ENCODE data around the gene NPLOC4.
"Not testable (repeated sequence)": the region's sequence is repeated elsewhere in the genome, so short reads cannot be mapped to it uniquely, and the experiment has no call there.

The NPLOC4 gene

DNA sequence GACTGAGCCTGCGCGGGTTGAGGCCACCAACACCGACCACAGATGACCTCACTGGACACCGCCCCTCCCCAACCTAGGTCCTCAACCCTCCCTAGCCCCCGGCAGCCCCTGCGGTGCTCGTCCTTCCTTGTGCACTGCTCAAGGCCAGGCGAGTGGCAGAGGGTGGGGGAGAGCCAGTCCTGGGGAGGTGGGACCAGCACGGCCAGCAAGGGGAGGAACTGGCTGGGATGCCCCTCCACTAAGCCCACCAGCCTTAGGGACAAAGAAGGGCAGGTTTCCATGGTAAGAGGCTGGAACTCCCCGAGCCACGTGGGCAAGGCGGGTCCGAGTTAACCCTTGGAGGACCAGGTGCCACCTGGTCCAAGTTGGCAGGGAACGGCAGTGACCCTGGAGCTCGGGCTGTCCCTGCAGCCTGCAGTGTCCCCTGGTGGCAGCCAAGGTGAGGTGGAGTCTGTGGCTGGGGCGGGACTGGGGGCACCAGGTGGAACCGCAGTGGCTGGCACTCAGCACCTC, 99.5 kb downstream of the NPLOC4 start:
- Histone ChIP-seq H3K9ac (ENCODE audit: low read depth in 1 of 2, low read length in 2 of 2) (no peak overlapping the region), H3K4me3 (ENCODE audit: low read length in 2 of 2) (no peak overlapping the region), H3K36me3 (ENCODE audit: control insufficient read depth in 2 of 2, insufficient read depth in 2 of 2, low read length in 2 of 2) (peaks cover 9 to 17% of the 10 kb centered on the region in 2 donors), H3K9me3 (ENCODE audit: control insufficient read depth in 2 of 2, low read length in 2 of 2) (no peaks in the 10 kb centered on the region), H3K27me3 (ENCODE audit: control insufficient read depth in 2 of 2, insufficient read depth in 2 of 2, low read length in 2 of 2) (peaks cover 14 to 21% of the 10 kb centered on the region in 2 donors), H3K27ac (ENCODE audit: low read depth in 2 of 2, low read length in 2 of 2) (no peak overlapping the region), H3K4me1 (ENCODE audit: control insufficient read depth in 2 of 2, insufficient read depth in 2 of 2, low read length in 2 of 2) (peaks cover 6% of the 10 kb centered on the region in 2 donors)

DNA sequence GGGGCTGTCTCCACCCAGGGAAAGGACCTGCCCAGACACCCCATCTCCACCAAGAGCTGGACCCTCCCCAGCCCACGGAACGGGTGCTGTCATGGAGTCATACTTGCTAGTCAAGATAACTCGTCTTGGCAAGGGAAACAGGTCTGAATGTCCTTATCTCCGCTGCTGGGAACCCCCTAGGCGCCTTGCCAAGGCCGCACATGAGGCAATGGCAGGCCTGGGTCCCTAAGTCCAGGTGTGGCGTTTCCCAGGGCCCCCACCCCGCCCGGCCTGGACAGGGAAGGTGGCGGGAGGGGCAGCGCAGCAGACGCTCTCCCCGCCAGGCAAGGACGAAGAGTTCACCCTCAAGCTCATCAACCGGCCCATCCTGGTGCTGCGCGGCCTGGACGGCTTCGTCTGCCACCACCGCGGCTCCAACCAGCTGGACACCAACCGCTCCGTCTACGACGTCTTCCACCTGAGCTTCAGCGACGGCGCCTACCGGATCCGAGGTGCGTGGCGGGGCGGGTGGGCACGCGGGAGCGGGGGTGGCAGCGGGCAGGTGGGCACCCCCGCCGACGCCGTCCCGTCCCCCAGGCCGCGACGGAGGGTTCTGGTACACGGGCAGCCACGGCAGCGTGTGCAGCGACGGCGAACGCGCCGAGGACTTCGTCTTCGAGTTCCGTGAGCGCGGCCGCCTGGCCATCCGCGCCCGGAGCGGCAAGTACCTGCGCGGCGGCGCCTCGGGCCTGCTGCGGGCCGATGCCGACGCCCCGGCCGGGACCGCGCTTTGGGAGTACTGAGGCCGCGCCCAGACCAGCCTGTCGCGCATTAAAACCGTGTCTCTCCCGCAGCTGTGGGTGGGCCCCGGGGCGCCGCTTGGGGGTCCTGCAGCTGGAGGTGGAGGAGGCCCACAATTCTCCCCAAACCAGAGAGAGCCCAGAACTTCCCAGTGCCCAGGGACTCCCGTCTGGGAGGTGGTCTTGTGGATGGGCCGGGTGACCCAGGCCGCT, 100.3 kb downstream of the NPLOC4 start:
- Histone ChIP-seq H3K27ac (ENCODE audit: low read depth in 2 of 2, low read length in 2 of 2) (no peak overlapping the region), H3K9me3 (ENCODE audit: control insufficient read depth in 2 of 2, low read length in 2 of 2) (no peaks in the 10 kb centered on the region), H3K4me3 (ENCODE audit: low read length in 2 of 2) (no peak overlapping the region), H3K4me1 (ENCODE audit: control insufficient read depth in 2 of 2, insufficient read depth in 2 of 2, low read length in 2 of 2) (peaks cover 6% of the 10 kb centered on the region in 2 donors), H3K36me3 (ENCODE audit: control insufficient read depth in 2 of 2, insufficient read depth in 2 of 2, low read length in 2 of 2) (peaks cover 9 to 17% of the 10 kb centered on the region in 2 donors), H3K27me3 (ENCODE audit: control insufficient read depth in 2 of 2, insufficient read depth in 2 of 2, low read length in 2 of 2) (peaks cover 14 to 21% of the 10 kb centered on the region in 2 donors), H3K9ac (ENCODE audit: low read depth in 1 of 2, low read length in 2 of 2) (no peak overlapping the region)

DNA sequence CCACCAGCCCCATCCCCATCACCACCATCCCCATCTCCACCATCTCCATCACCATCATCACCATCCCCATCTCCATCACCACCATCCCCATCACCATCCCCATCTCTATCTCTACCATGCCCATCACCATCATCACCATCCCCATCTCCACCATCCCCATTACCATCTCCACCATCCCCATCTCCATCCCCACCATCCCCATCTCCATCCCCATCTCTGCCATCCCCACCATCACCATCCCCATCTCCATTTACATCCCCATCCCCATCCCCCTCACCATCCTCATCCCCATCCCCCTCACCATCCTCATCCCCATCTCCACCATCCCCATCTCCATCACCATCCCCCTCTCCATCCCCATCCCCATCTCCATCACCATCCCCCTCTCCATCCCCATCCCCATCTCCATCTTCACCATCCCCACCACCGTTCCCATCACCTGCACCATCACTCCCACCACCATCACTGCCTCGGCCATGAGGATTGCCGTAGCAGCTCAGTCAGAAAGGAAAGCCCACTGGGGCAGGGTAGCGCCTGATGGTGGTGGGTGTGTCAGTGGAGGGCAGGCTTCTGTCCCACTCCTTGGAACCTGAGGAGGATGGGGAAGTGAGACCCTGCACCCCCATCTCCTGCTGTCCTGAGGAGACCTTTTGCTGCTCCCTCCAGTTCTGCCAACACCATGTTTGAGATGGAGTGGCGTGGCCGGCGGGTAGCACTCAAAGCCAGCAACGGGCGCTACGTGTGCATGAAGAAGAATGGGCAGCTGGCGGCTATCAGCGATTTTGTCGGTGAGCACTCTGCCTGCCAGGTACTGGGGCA, 101.2 kb downstream of the NPLOC4 start:
- Histone ChIP-seq H3K27ac (ENCODE audit: low read depth in 2 of 2, low read length in 2 of 2) (no peak overlapping the region), H3K4me1 (ENCODE audit: control insufficient read depth in 2 of 2, insufficient read depth in 2 of 2, low read length in 2 of 2) (peaks cover 6% of the 10 kb centered on the region in 2 donors), H3K36me3 (ENCODE audit: control insufficient read depth in 2 of 2, insufficient read depth in 2 of 2, low read length in 2 of 2) (peaks cover 9 to 10% of the 10 kb centered on the region in 2 donors), H3K4me3 (ENCODE audit: low read length in 2 of 2) (no peak overlapping the region), H3K9me3 (ENCODE audit: control insufficient read depth in 2 of 2, low read length in 2 of 2) (no peaks in the 10 kb centered on the region), H3K27me3 (ENCODE audit: control insufficient read depth in 2 of 2, insufficient read depth in 2 of 2, low read length in 2 of 2) (peaks cover 14 to 21% of the 10 kb centered on the region in 2 donors), H3K9ac (ENCODE audit: low read depth in 1 of 2, low read length in 2 of 2) (no peak overlapping the region)

DNA sequence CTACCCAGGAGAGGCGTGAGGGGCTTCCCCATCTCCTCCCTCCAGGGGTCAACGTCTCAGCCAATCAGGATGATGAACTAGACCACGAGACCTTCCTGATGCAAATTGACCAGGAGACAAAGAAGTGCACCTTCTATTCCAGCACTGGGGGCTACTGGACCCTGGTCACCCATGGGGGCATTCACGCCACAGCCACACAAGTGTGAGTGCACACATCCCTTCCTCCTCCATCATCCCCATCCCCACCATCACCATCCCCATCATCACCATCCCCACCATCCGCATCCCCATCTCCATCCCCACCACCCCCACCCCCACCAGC, 101.9 kb downstream of the NPLOC4 start:
- no peaks in the 10 kb centered on the region for H3K9me3 ChIP-seq (ENCODE audit: control insufficient read depth in 2 of 2, low read length in 2 of 2)
- H3K27me3 ChIP-seq (ENCODE audit: control insufficient read depth in 2 of 2, insufficient read depth in 2 of 2, low read length in 2 of 2): peaks cover 14 to 23% of the 10 kb centered on the region in 2 donors
- peaks cover 6% of the 10 kb centered on the region in 2 donors for H3K4me1 ChIP-seq (ENCODE audit: control insufficient read depth in 2 of 2, insufficient read depth in 2 of 2, low read length in 2 of 2)
- no peak overlapping the region for H3K9ac ChIP-seq (ENCODE audit: low read depth in 1 of 2, low read length in 2 of 2)
- H3K4me3 ChIP-seq (ENCODE audit: low read length in 2 of 2): no peak overlapping the region
- no peak overlapping the region for H3K27ac ChIP-seq (ENCODE audit: low read depth in 2 of 2, low read length in 2 of 2)
- peaks cover 3 to 4% of the 10 kb centered on the region in 2 donors for H3K36me3 ChIP-seq (ENCODE audit: control insufficient read depth in 2 of 2, insufficient read depth in 2 of 2, low read length in 2 of 2)

DNA sequence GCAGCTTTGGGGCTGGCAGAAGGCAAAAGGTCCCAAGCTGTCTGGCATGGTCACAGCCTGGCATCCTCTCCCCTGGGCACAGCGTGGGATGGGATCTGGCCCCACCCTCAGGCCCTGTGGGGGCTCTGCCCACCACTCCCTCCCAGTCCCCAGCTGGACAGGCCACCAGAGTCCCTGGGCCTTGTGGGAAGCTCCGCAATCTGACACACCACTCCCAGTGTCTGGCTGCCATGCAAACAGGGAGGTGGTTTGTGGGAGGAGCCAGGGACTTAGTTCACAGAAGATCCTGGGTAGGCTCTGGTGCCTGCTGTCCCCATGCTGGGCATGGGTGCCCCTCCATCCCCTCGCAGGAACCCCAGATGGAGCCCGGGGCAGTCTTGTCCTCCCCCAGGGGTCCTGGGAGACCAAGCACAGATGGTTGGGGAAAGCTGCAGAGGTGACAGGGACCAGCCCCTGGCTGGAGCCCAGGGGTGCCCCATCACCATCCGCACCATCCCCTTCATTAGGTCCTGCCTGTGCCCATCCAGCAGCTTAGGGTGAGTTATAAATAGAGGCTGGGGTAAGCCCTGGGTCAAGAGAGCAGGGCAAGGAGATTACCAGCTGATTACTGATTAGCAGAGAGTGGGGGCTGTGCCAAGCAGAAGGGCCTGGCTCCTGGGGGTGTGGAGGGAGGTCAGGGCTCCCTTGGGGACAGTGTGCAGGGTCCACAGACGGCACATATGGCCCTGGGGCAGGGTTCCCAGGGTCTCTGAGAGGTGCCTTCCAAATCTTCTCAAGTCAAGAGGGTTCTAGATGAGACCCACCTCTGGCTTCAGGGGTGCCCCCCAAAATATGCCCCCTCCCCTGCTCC, 102.5 kb downstream of the NPLOC4 start:
- Histone ChIP-seq H3K9me3 (ENCODE audit: control insufficient read depth in 2 of 2, low read length in 2 of 2) (no peaks in the 10 kb centered on the region), H3K36me3 (ENCODE audit: control insufficient read depth in 2 of 2, insufficient read depth in 2 of 2, low read length in 2 of 2) (peaks cover 2 to 3% of the 10 kb centered on the region in 2 donors), H3K27me3 (ENCODE audit: control insufficient read depth in 2 of 2, insufficient read depth in 2 of 2, low read length in 2 of 2) (peaks cover 14 to 27% of the 10 kb centered on the region in 2 donors), H3K4me3 (ENCODE audit: low read length in 2 of 2) (no peak overlapping the region), H3K27ac (ENCODE audit: low read depth in 2 of 2, low read length in 2 of 2) (no peak overlapping the region), H3K4me1 (ENCODE audit: control insufficient read depth in 2 of 2, insufficient read depth in 2 of 2, low read length in 2 of 2) (peaks cover 6% of the 10 kb centered on the region in 2 donors), H3K9ac (ENCODE audit: low read depth in 1 of 2, low read length in 2 of 2) (no peak overlapping the region)

DNA sequence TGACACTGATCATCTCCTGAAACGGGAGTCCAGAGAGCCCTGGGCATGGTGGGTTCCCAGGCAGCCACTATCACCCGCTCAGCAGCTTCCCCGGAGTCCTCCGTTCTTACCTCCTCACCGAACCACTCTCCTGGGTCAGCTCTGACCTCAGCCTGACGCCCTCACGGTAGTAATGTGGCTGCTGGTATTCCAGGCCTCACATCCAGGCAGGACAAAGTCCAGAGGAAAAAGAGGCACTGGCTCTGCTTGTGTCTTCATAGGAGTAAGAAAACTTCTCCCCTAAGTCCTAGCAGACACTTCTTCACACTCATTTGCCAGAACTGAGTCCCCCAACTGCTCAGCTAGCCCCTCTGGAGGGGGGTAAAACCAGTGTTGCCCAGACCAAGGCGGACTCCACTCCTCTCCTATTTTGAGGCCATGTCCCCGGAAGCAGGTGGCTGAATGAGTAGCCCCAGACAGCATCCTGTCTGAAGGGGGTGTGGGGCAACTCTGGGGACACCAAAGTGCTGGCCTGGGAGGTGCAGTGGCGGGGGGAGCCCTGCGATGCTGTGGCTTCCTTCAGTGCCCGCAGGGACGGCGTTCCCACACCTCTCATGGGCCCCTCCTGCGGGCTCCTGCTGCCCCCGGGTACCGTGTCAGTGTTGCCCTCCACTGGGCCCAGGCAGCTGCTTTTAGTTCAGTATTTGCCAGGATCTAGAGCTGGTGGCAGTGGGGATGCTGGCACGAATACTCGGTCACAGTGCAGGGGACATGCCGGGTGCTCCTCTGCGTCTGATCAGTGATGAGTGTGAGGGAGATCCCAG, 103.4 kb downstream of the NPLOC4 start:
- no peak overlapping the region for H3K4me3 ChIP-seq (ENCODE audit: low read length in 2 of 2)
- no peaks in the 10 kb centered on the region for H3K36me3 ChIP-seq (ENCODE audit: control insufficient read depth in 2 of 2, insufficient read depth in 2 of 2, low read length in 2 of 2)
- H3K27ac ChIP-seq (ENCODE audit: low read depth in 2 of 2, low read length in 2 of 2): no peak overlapping the region
- no peak overlapping the region for H3K9ac ChIP-seq (ENCODE audit: low read depth in 1 of 2, low read length in 2 of 2)
- H3K9me3 ChIP-seq (ENCODE audit: control insufficient read depth in 2 of 2, low read length in 2 of 2): no peaks in the 10 kb centered on the region
- peaks cover 6 to 9% of the 10 kb centered on the region in 2 donors for H3K4me1 ChIP-seq (ENCODE audit: control insufficient read depth in 2 of 2, insufficient read depth in 2 of 2, low read length in 2 of 2)
- H3K27me3 ChIP-seq (ENCODE audit: control insufficient read depth in 2 of 2, insufficient read depth in 2 of 2, low read length in 2 of 2): peaks cover 21 to 35% of the 10 kb centered on the region in 2 donors

DNA sequence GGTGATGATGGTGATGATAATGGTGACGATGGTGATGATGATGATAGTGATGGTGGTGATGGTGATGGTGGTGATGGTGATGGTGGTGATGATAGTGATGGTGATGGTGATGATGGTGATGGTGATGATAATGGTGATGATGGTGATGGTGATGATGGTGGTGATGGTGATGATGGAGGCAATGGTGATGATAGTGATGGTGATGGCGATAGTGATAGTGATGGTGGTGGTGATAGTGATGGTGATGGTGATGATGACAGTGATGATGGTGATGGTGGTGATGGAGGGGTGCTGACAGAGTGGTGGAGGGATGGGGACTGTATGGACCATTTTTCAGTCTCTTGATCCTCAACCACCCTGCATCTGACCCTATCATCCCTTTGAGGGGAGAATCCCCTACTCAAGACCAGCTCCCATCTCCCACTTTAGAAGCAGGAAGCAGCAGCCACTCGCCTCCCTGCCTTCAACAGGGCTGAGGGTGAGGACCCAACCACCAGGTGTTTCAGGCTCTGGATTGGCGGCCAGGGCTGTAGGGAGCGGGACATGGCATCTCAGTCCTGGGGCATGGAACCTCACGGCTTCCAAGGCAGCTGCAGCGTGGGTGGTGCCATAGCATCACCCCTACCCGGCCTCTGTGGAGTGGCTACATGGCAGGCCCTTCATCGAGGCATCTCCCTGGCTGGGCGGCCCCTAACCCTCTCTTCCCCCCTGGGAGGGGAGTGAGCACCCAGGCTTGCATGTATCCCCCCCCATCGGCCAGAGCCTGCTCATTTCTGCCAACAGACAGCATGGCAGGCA, 104.2 kb downstream of the NPLOC4 start:
- Histone ChIP-seq H3K27ac (ENCODE audit: low read depth in 2 of 2, low read length in 2 of 2) (no peak overlapping the region), H3K36me3 (ENCODE audit: control insufficient read depth in 2 of 2, insufficient read depth in 2 of 2, low read length in 2 of 2) (no peaks in the 10 kb centered on the region)

DNA sequence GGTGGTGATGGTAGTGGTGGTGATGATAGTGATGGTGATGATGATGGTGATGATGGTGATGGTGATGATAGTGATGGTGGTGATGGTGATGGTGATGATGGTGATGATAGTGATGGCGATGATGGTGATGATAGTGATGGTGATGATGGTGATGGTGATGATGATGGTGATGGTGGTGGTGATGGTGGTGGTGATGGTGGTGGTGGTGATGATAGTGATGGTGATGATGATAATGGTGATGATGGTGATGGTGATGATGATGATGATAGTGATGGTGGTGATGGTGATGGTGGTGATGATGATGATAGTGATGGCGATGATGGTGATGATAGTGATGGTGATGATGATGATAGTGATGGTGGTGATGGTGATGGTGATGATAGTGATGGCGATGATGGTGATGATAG, 104.9 kb downstream of the NPLOC4 start:
- H3K9ac ChIP-seq (ENCODE audit: low read depth in 1 of 2, low read length in 2 of 2); H3K36me3 ChIP-seq (ENCODE audit: control insufficient read depth in 2 of 2, insufficient read depth in 2 of 2, low read length in 2 of 2); H3K4me3 ChIP-seq (ENCODE audit: low read length in 2 of 2); H3K4me1 ChIP-seq (ENCODE audit: control insufficient read depth in 2 of 2, insufficient read depth in 2 of 2, low read length in 2 of 2); H3K27ac ChIP-seq (ENCODE audit: low read depth in 2 of 2, low read length in 2 of 2); H3K9me3 ChIP-seq (ENCODE audit: control insufficient read depth in 2 of 2, low read length in 2 of 2): not testable (repeated sequence)
- H3K27me3 ChIP-seq (ENCODE audit: control insufficient read depth in 2 of 2, insufficient read depth in 2 of 2, low read length in 2 of 2): peaks cover 25 to 43% of the 10 kb centered on the region in 2 donors

More for the DNA sequence above, 104.2 kb downstream of the NPLOC4 start:
- Histone ChIP-seq H3K9me3 (ENCODE audit: control insufficient read depth in 2 of 2, low read length in 2 of 2) (no peaks in the 10 kb centered on the region), H3K4me3 (ENCODE audit: low read length in 2 of 2) (no peak overlapping the region), H3K4me1 (ENCODE audit: control insufficient read depth in 2 of 2, insufficient read depth in 2 of 2, low read length in 2 of 2) (peaks cover 7 to 11% of the 10 kb centered on the region in 2 donors), H3K9ac (ENCODE audit: low read depth in 1 of 2, low read length in 2 of 2) (no peak overlapping the region), H3K27me3 (ENCODE audit: control insufficient read depth in 2 of 2, insufficient read depth in 2 of 2, low read length in 2 of 2) (peaks cover 23 to 36% of the 10 kb centered on the region in 2 donors)

Measured in mucosa of rectum (tissue), 2 donors.